Heart right ventricle (tissue), 16 donors: ENCODE data around the gene CCDC120. TPM values are rescaled to one million over a fixed set of nuclear protein-coding genes. Genes with fewer than 3 reads are reported as not detected.

ENCODE experiments used
- ATAC-seq, 8 donors: fragments of 200-7000 bp; cut with Tn5 transposase; one replicate each; pipeline ENCODE4 v1.9.1; 2020; ENCODE audit warnings: mild to moderate bottlenecking in 8 of 8, moderate library complexity in 8 of 8, moderate number of reproducible peaks in 1 of 8
- DNase-seq, 2 donors: peaks; one replicate each; pipeline ENCODE4 v3.0.0-alpha.2; 2020
- H3K27ac ChIP-seq, 10 donors: fragments of 200-600 bp; sonication (generic) in 2 of 10; one replicate each; pipeline versions ENCODE4 v1.5.0 to v1.8.0; 2020 to 2022; ENCODE audit warnings: mild to moderate bottlenecking in 3 of 10
- H3K27me3 ChIP-seq, 7 donors: fragments of 200-600 bp; one replicate each; pipeline ENCODE4 v1.8.0; 2021 to 2022; ENCODE audit warnings: mild to moderate bottlenecking in 2 of 7
- H3K36me3 ChIP-seq, 9 donors: fragments of 200-600 bp; sonication (generic) in 1 of 9; one replicate each; pipeline versions ENCODE4 v1.5.0 to v1.8.0; 2020 to 2022; ENCODE audit warnings: mild to moderate bottlenecking in 2 of 9
- H3K4me1 ChIP-seq, 9 donors: fragments of 200-600 bp; sonication (generic) in 1 of 9; one replicate each; pipeline versions ENCODE4 v1.5.0 to v1.8.0; 2020 to 2022; ENCODE audit warnings: mild to moderate bottlenecking in 4 of 9
- H3K4me3 ChIP-seq, 10 donors: fragments of 200-600 bp; sonication (generic) in 2 of 10; one replicate each; pipeline versions ENCODE4 v1.5.0 to v1.8.0; 2020 to 2022; ENCODE audit warnings: mild to moderate bottlenecking in 7 of 10, moderate library complexity in 2 of 10
- H3K9me3 ChIP-seq, 11 donors: fragments of 200-600 bp in 10 of 11; sonication (generic) in 2 of 11; one replicate each; pipeline versions ENCODE4 v1.5.0 to v1.8.0; 2013 to 2022; ENCODE audit warnings: mild to moderate bottlenecking in 2 of 11, control low read depth in 1 of 11, moderate library complexity in 1 of 11
- CTCF ChIP-seq, 9 donors: fragments of 200-600 bp; sonication (generic) in 2 of 9; IDR thresholded peaks; one replicate each; pipeline versions ENCODE4 v1.5.0 to v1.8.0; 2021 to 2022; ENCODE audit warnings: antibody characterized with exemption in 9 of 9, mild to moderate bottlenecking in 5 of 9, moderate library complexity in 1 of 9
- WGBS, 2 donors: extraction: QIAGEN DNeasy Blood & Tissue Kit; methylation state at CpG; one replicate each; pipeline ENCODE4 v1.1.7; 2013; ENCODE audit warnings: inconsistent platforms in 1 of 2; 5-methylcytosine and 5-hydroxymethylcytosine counted together
- intact Hi-C, 10 donors: fragments of 100-400 bp; cut with DNase I; formaldehyde crosslinking; loops; one replicate each; pipeline versions ENCODE4 v1.11.1 to v1.14.2; 2022
- polyA plus RNA-seq, 2 donors: library from polyadenylated mRNA; stranded (reverse); fragments of 200-250 nt; gene quantifications; one replicate each; pipeline ENCODE4 v1.2.3, GENCODE V29; 2013
- total RNA-seq, 10 donors: library from RNA; stranded (reverse); fragmentation: NEBNext Ultra II Directional in 3 of 10; extraction: Animal tissue kit (Norgen Biotek cat#: 25700) in 3 of 10; gene quantifications; one replicate each; pipeline versions ENCODE4 v1.2.1 to v1.2.4, GENCODE V29; 2021 to 2023
- donor health status: Arrhythmogenic right ventricular cardiomyopathy.
- donor health status: ischemic (EF 13 %, LVEDD 7.1; RV severe dilation, severe dysfunction).
- donor health status: healthy with polysubstance abuse.
- donor health status: DM: no; HTN: yes; CAD: no.
- donor health status: DM: no; HTN: no; CAD: no.
- donor health status: ischemic (EF 25% LVEDD 6.9; RV normal size, moderate dysfunction).
- donor health status: ischemic (EF 25% LVEDD 5.7; RV mildly dilated, moderate dysfunction).
- donor health status: healthy.
- donor health status: DM: yes; HTN: yes; CAD: no.
- donor health status: Ischemic cardiomyopathy.
- donor health status: ischemic (EF 35%, LVEDD 5.7; RV mildly dilated, moderate dysfunction).
- donor health status: nonischemic (EF 11% LVEDD 7.7; RV severe dilation, severe dysfunction).
- donor health status: DM: yes; HTN: yes; CAD: no.
- donor health status: PGD.
- donor health status: ischemic (EF 29% LVEDD 5.4; RV normal size, mild dysfunction).
- donor health status: nonischemic (EF 23%, LVEDD 6.1; RV moderate dilation, normal function).

CCDC120 gene
- total and polyA plus RNA-seq, 12 donors = 0.70 to 2.0 (median 1.2) TPM

- H3K9me3 ChIP-seq = no peaks in the 10 kb centered on the region
- H3K4me1 ChIP-seq = peaks cover 0 to 13% (median 0%) of the 10 kb centered on the region in 9 donors
- WGBS, 2 donors = 0% methylated on average over 38 to 55 of the region's 55 CpGs
- DNase-seq (peak; percentile 70 to 77), ATAC-seq (peak; percentile 76 to 96 (median 93))
- TF ChIP-seq CTCF (IDR thresholded peaks at IDR 0.05) = no peak
- H3K27me3 ChIP-seq = no peaks in the 10 kb centered on the region
- H3K27ac ChIP-seq = peak within 1 kb of the TSS; percentile 89 to 98 (median 95)
- intact Hi-C loops = loop anchor here in 2 of 10 donors (2.0 to 5.0 kb wide), 2 partner anchors 21 to 37 kb away; partner anchors contain the start of gene TFE3 (in 1 of the 2)
- peaks cover 0 to 32% (median 0%) of the 10 kb centered on the region in 9 donors for H3K36me3 ChIP-seq
- peak within 1 kb of the TSS; percentile 53 to 75 (median 68) for H3K4me3 ChIP-seq
Observed at GRCh38 chrX:49079489-49080428, 21.0 kb downstream of the CCDC120 start, which contains the start of gene WDR45. TSS of gene WDR45 (minus strand) at chrX:49079887. CDS start at chrX:49078095, 1,792 bp downstream.

GRCh38 chrX:49082271-49082871 lies 23.6 kb downstream of the CCDC120 start:
- no peak overlapping the region for H3K27ac ChIP-seq
- WGBS, 2 donors = 67 to 78% methylated on average over 4 of the region's 4 CpGs
- peaks cover 0 to 12% (median 0%) of the 10 kb centered on the region in 9 donors for H3K4me1 ChIP-seq
- H3K27me3 ChIP-seq = no peaks in the 10 kb centered on the region
- DNase-seq (no peak), ATAC-seq (no peak)
- no peak overlapping the region for H3K4me3 ChIP-seq
- no peak for TF ChIP-seq CTCF (IDR thresholded peaks at IDR 0.05)
- intact Hi-C loops = no loop called here
- no peaks in the 10 kb centered on the region for H3K9me3 ChIP-seq
- H3K36me3 ChIP-seq = peaks cover 0 to 6% (median 0%) of the 10 kb centered on the region in 9 donors

GRCh38 chrX:49089553-49089952 lies 30.8 kb downstream of the CCDC120 start:
- Histone ChIP-seq H3K9me3 (no peaks in the 10 kb centered on the region), H3K4me3 (no peak overlapping the region), H3K27me3 (no peaks in the 10 kb centered on the region), H3K4me1 (no peaks in the 10 kb centered on the region), H3K36me3 (no peaks in the 10 kb centered on the region), H3K27ac (no peak overlapping the region)
- intact Hi-C loops = no loop called here
- DNase-seq (no peak), ATAC-seq (no peak)
- WGBS, 2 donors = 73 to 74% methylated on average over 4 of the region's 4 CpGs
- no peak for TF ChIP-seq CTCF (IDR thresholded peaks at IDR 0.05)

- Histone ChIP-seq H3K27me3 (no peaks in the 10 kb centered on the region), H3K36me3 (no peaks in the 10 kb centered on the region), H3K27ac (no peak overlapping the region), H3K4me3 (no peak overlapping the region), H3K4me1 (peaks cover 0 to 8% (median 0%) of the 10 kb centered on the region in 9 donors), H3K9me3 (no peaks in the 10 kb centered on the region)
- intact Hi-C loops = no loop called here
- ATAC-seq (no peak), DNase-seq (no peak)
- no peak for TF ChIP-seq CTCF (IDR thresholded peaks at IDR 0.05)
- WGBS, 2 donors = 95 to 99% methylated on average over 4 of the region's 4 CpGs
Observed at GRCh38 chrX:49096419-49096818, 37.6 kb downstream of the CCDC120 start.
